ENCODE data around the gene SDK1. TPM values are rescaled to one million over a fixed set of nuclear protein-coding genes. Genes with fewer than 3 reads are reported as not detected.

The SDK1 gene
- total RNA-seq, 1 donor from 2014 or later = 10.9 TPM

DNA sequence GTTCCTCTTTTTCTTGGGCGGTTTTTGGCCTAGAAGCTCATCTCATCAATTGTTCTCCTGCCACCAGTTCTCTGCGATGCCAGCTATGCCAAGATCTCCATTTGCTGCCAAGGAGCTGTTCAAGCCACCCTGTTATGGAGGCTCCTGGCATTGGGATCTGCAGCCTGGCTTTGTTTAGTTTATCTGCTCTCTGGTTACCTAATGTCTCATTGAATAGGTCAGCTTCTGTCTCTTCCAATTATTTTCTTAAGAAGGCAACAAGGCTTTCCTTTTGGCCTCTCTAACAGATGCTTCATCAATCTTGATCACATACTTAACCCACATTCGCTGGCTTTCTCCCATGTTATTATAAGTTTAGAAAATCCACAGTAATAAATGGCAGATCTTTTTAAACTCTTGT is 20.6 kb upstream of the SDK1 start:
- Mint-ChIP-seq H3K9me3 (ENCODE audit: low read depth) (no peaks in the 10 kb centered on the region), H3K4me3 (ENCODE audit: unreplicated experiment) (no peak overlapping the region), H3K27ac (ENCODE audit: unreplicated experiment) (no peak overlapping the region), H3K36me3 (ENCODE audit: low read depth) (no peaks in the 10 kb centered on the region), H3K4me1 (ENCODE audit: low read depth) (peaks cover 4% of the 10 kb centered on the region), H3K27me3 (ENCODE audit: low read depth) (peaks cover 8% of the 10 kb centered on the region)
- DNase-seq (ENCODE audit: low spot score) = no peak
- TF ChIP-seq CTCF (IDR thresholded peaks at IDR 0.05) = no peak

DNA sequence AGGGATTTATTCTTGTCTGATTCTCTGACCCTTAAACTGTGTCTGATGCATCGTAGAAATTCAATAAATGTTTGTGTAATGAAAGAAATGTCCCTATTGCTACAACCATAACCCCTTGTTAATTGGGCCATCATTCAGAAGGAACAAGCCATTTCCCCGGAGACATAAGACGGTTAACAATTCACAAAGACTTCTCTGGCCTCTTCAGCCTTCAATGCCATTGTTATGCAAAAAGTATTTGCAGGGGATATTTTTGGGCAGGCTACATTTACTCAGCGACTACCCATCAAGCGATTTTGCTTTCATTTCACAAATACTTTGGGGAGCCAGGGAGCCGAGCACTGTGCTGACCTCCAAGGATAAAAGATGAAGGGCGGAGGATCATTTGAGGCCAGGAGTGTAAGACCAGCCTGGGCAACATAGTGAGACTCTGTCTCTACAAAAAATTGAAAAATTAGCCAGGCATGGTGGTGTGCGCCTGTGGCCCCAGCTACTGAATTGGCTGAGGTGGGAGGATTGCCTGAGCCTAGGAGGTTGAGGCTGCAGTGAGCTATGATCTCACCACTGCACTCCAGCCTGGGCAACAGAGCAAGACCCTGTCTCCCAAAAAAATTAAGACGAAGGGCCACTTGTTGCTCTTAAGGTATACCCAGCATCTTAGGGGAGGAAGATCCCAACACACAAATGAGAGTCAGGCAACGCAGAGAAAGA is 20.0 kb upstream of the SDK1 start:
- Mint-ChIP-seq H3K4me1 (ENCODE audit: low read depth) (peaks cover 4% of the 10 kb centered on the region), H3K9me3 (ENCODE audit: low read depth) (no peaks in the 10 kb centered on the region), H3K27ac (ENCODE audit: unreplicated experiment) (no peak overlapping the region), H3K36me3 (ENCODE audit: low read depth) (no peaks in the 10 kb centered on the region), H3K4me3 (ENCODE audit: unreplicated experiment) (no peak overlapping the region), H3K27me3 (ENCODE audit: low read depth) (peaks cover 9% of the 10 kb centered on the region)
- TF ChIP-seq CTCF (IDR thresholded peaks at IDR 0.05) = no peak
- no peak for DNase-seq (ENCODE audit: low spot score)

- H3K4me3 Mint-ChIP-seq (ENCODE audit: unreplicated experiment) = no peak overlapping the region
- no peak for TF ChIP-seq CTCF (IDR thresholded peaks at IDR 0.05)
- peaks cover 9% of the 10 kb centered on the region for H3K27me3 Mint-ChIP-seq (ENCODE audit: low read depth)
- DNase-seq (ENCODE audit: low spot score) = no peak
- peaks cover 4% of the 10 kb centered on the region for H3K4me1 Mint-ChIP-seq (ENCODE audit: low read depth)
- no peak overlapping the region for H3K27ac Mint-ChIP-seq (ENCODE audit: unreplicated experiment)
- H3K36me3 Mint-ChIP-seq (ENCODE audit: low read depth) = no peaks in the 10 kb centered on the region
- H3K9me3 Mint-ChIP-seq (ENCODE audit: low read depth) = peaks cover 2% of the 10 kb centered on the region
Measured at GRCh38 chr7:3282457-3282856, 18.6 kb upstream of the SDK1 start.

- no peak for DNase-seq (ENCODE audit: low spot score)
- H3K36me3 Mint-ChIP-seq (ENCODE audit: low read depth) = no peaks in the 10 kb centered on the region
- H3K27me3 Mint-ChIP-seq (ENCODE audit: low read depth) = peaks cover 9% of the 10 kb centered on the region
- H3K9me3 Mint-ChIP-seq (ENCODE audit: low read depth) = peaks cover 2% of the 10 kb centered on the region
- peaks cover 4% of the 10 kb centered on the region for H3K4me1 Mint-ChIP-seq (ENCODE audit: low read depth)
- TF ChIP-seq CTCF (IDR thresholded peaks at IDR 0.05) = no peak
- no peak overlapping the region for H3K27ac Mint-ChIP-seq (ENCODE audit: unreplicated experiment)
- no peak overlapping the region for H3K4me3 Mint-ChIP-seq (ENCODE audit: unreplicated experiment)
Measured at GRCh38 chr7:3283130-3283704, 17.8 kb upstream of the SDK1 start.

DNA sequence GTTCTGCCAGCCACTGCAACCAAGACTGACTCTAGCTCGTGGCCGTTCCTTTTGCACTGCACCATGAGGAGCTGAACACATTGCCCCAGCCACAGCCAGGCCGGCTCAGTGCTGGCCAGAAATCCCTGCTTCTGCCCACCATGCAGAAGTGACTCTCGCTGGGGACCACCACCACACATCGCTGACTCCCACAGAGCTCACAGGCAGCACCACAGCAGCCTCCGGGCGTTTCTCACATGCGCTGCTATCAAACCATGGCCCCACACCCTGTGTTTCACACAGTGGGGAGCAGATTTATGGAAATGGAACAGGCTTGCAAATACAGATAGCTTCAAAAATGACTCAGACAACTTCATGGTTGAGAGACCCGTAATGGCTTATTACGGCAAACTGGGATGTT is 15.4 kb upstream of the SDK1 start:
- peaks cover 8% of the 10 kb centered on the region for H3K9me3 Mint-ChIP-seq (ENCODE audit: low read depth)

More for the DNA sequence above, 15.4 kb upstream of the SDK1 start:
- H3K4me1 Mint-ChIP-seq (ENCODE audit: low read depth) = peaks cover 4% of the 10 kb centered on the region
- no peak overlapping the region for H3K4me3 Mint-ChIP-seq (ENCODE audit: unreplicated experiment)
- peaks cover 2% of the 10 kb centered on the region for H3K36me3 Mint-ChIP-seq (ENCODE audit: low read depth)
- no peak for DNase-seq (ENCODE audit: low spot score)
- H3K27me3 Mint-ChIP-seq (ENCODE audit: low read depth) = peaks cover 2% of the 10 kb centered on the region
- H3K27ac Mint-ChIP-seq (ENCODE audit: unreplicated experiment) = no peak overlapping the region
- TF ChIP-seq CTCF (IDR thresholded peaks at IDR 0.05) = no peak

Data from chondrocyte (in vitro differentiated cells).